ENCODE data around the gene AARS2. TPM values are rescaled to one million over a fixed set of nuclear protein-coding genes. Genes with fewer than 3 reads are reported as not detected.

Gene AARS2
- total RNA-seq, 1 experiment from 2014 or later: 17.4 TPM

GRCh38 chr6:44263354-44264100 lies 49.6 kb downstream of the AARS2 start:
- no peak for DNase-seq (ENCODE audit: low read depth)

- DNase-seq (ENCODE audit: low read depth): no peak
Measured at GRCh38 chr6:44262467-44263353, 50.4 kb downstream of the AARS2 start.

GRCh38 chr6:44261581-44261980 lies 51.6 kb downstream of the AARS2 start:
- DNase-seq (ENCODE audit: low read depth): no peak

- no peak for DNase-seq (ENCODE audit: low read depth)
Measured at GRCh38 chr6:44260451-44261297, 52.5 kb downstream of the AARS2 start.

GRCh38 chr6:44260011-44260410 lies 53.1 kb downstream of the AARS2 start:
- DNase-seq (ENCODE audit: low read depth): no peak

GRCh38 chr6:44258921-44259320 lies 54.2 kb downstream of the AARS2 start:
- DNase-seq (ENCODE audit: low read depth): no peak

- no peak for DNase-seq (ENCODE audit: low read depth)
Measured at GRCh38 chr6:44258325-44258863, 54.8 kb downstream of the AARS2 start.

- DNase-seq (ENCODE audit: low read depth): no peak
Measured at GRCh38 chr6:44257753-44258324, 55.3 kb downstream of the AARS2 start.

- peak; percentile 81 for DNase-seq (ENCODE audit: low read depth)
Measured at GRCh38 chr6:44257025-44257752, 56.0 kb downstream of the AARS2 start, which contains the start of gene SLC35B2. Gene SLC35B2 (minus strand): TSS chr6:44257528. CDS start chr6:44257410, 118 bp downstream.

GRCh38 chr6:44256775-44257024 lies 56.4 kb downstream of the AARS2 start:
- DNase-seq (ENCODE audit: low read depth): no peak

- DNase-seq (ENCODE audit: low read depth): no peak
Measured at GRCh38 chr6:44255871-44256774, 57.0 kb downstream of the AARS2 start.

GRCh38 chr6:44255105-44255808 lies 57.9 kb downstream of the AARS2 start:
- DNase-seq (ENCODE audit: low read depth): no peak

GRCh38 chr6:44254191-44255104 lies 58.7 kb downstream of the AARS2 start:
- peak; percentile 48 for DNase-seq (ENCODE audit: low read depth)

- no peak for DNase-seq (ENCODE audit: low read depth)
Measured at GRCh38 chr6:44253307-44254101, 59.6 kb downstream of the AARS2 start.

GRCh38 chr6:44251576-44252524 lies 61.3 kb downstream of the AARS2 start:
- DNase-seq (ENCODE audit: low read depth): no peak

- DNase-seq (ENCODE audit: low read depth): no peak
Measured at GRCh38 chr6:44250718-44251123, 62.4 kb downstream of the AARS2 start.
